ENCODE results near the gene LRP8. TPM values are rescaled to one million over a fixed set of nuclear protein-coding genes. Genes with fewer than 3 reads are reported as not detected.

LRP8 gene
- total RNA-seq, 1 donor from 2014 or later, result 21.8 TPM

- no peak for DNase-seq (ENCODE audit: low read depth in 2 of 2)
These were observed 65.9 kb downstream of the LRP8 start for GRCh38 chr1:53262000-53262399.

- no peak for DNase-seq (ENCODE audit: low read depth in 2 of 2)
These were observed 67.1 kb downstream of the LRP8 start for GRCh38 chr1:53260631-53261247.

GRCh38 chr1:53259932-53260331 is 67.9 kb downstream of the LRP8 start:
- DNase-seq (ENCODE audit: low read depth in 2 of 2), result no peak

GRCh38 chr1:53258216-53258615 is 69.7 kb downstream of the LRP8 start:
- DNase-seq (ENCODE audit: low read depth in 2 of 2), result no peak

GRCh38 chr1:53257454-53258081 is 70.3 kb downstream of the LRP8 start:
- DNase-seq (ENCODE audit: low read depth in 2 of 2), result no peak

GRCh38 chr1:53256511-53257453 is 71.1 kb downstream of the LRP8 start:
- DNase-seq (ENCODE audit: low read depth in 2 of 2), result no peak

- DNase-seq (ENCODE audit: low read depth in 2 of 2), result no peak
These were observed 72.8 kb downstream of the LRP8 start for GRCh38 chr1:53255031-53255430.

- DNase-seq (ENCODE audit: low read depth in 2 of 2), result no peak
These were observed 73.7 kb downstream of the LRP8 start for GRCh38 chr1:53254011-53254640.

GRCh38 chr1:53250325-53250724 is 77.5 kb downstream of the LRP8 start:
- no peak for DNase-seq (ENCODE audit: low read depth in 2 of 2)

GRCh38 chr1:53249706-53250105 is 78.2 kb downstream of the LRP8 start:
- DNase-seq (ENCODE audit: low read depth in 2 of 2), result no peak

GRCh38 chr1:53246261-53247134 is 81.4 kb downstream of the LRP8 start:
- no peak for DNase-seq (ENCODE audit: low read depth in 2 of 2)

GRCh38 chr1:53244141-53244540 is 83.7 kb downstream of the LRP8 start:
- peak; percentile 25 to 46 for DNase-seq (ENCODE audit: low read depth in 2 of 2)

GRCh38 chr1:53242381-53242780 is 85.5 kb downstream of the LRP8 start:
- no peak for DNase-seq (ENCODE audit: low read depth in 2 of 2)

GRCh38 chr1:53241828-53242227 is 86.0 kb downstream of the LRP8 start:
- no peak for DNase-seq (ENCODE audit: low read depth in 2 of 2)

- peak; percentile 82 to 95 for DNase-seq (ENCODE audit: low read depth in 2 of 2)
These were observed 89.4 kb downstream of the LRP8 start, which contains the start of gene MAGOH for GRCh38 chr1:53238197-53239155. MAGOH (minus strand) TSS chr1:53238518; CDS start chr1:53238448, 70 bp downstream.

GRCh38 chr1:53237638-53238037 is 90.2 kb downstream of the LRP8 start:
- DNase-seq (ENCODE audit: low read depth in 2 of 2), result no peak

- DNase-seq (ENCODE audit: low read depth in 2 of 2), result no peak
These were observed 106.9 kb downstream of the LRP8 start for GRCh38 chr1:53220962-53221286.

- DNase-seq (ENCODE audit: low read depth in 2 of 2), result peak; percentile 73 to 90
These were observed 107.5 kb downstream of the LRP8 start, which contains the start of gene CZIB for GRCh38 chr1:53220171-53220961. CZIB (minus strand) TSS chr1:53220634; CDS start chr1:53220575, 59 bp downstream.

- DNase-seq (ENCODE audit: low read depth in 2 of 2), result no peak
These were observed 108.2 kb downstream of the LRP8 start for GRCh38 chr1:53219711-53220110.
